HCT116 (cell line): ENCODE measurements around the gene ZBTB21. TPM values are rescaled to one million over a fixed set of nuclear protein-coding genes. Genes with fewer than 3 reads are reported as not detected.

Source experiments
- ATAC-seq: fragments of 200-7000 bp; cut with Tn5 transposase; 2 replicates; pipeline ENCODE4 v1.9.1; 2020; ENCODE audit warnings: mild to moderate bottlenecking, moderate library complexity
- BruUV-seq: library from RNA; stranded (reverse); fragments of 400-500 nt; replicated peaks from 2 replicates; lab custom pipeline; 2021; lab: Mats Ljungman, UMichigan
- CTCF ChIA-PET: fragments of 300-600 bp; sonication (Branson Sonifier 250); formaldehyde crosslinking; loops from one replicate; lab custom pipeline; 2021; ENCODE audit warnings: antibody characterized with exemption; lab: Charles Lee
- POLR2A ChIA-PET: fragments of 300-600, 350-600 bp; sonication (Branson Sonifier 250); formaldehyde crosslinking; loops from one replicate; lab custom pipeline; 2021; ENCODE audit warnings: antibody characterized with exemption; lab: Charles Lee
- RAD21 ChIA-PET, 2 experiments: fragments of 300-600 bp; sonication (Branson Sonifier 250); formaldehyde crosslinking; loops; one replicate each; lab custom pipeline; 2023; ENCODE audit warnings: low total read pairs in 2 of 2; ENCODE audit not compliant: uncharacterized antibody in 2 of 2, unreplicated experiment in 2 of 2, low non-redundant PET in 1 of 2; lab: Charles Lee
- DNase-seq: peaks from one replicate; pipeline ENCODE4 v3.0.0-alpha.2; 2010; ENCODE audit warnings: low read depth, low spot score
- H2AFZ ChIP-seq: fragments of 200-600 bp; shearing (Covaris generic), sonication (generic); 2 replicates; pipeline ENCODE4 v1.6.1; 2017; ENCODE audit warnings: low read depth, mixed run types, mixed read lengths, antibody characterized with exemption, low read length; ENCODE audit not compliant: poor library complexity, severe bottlenecking
- H3K27ac ChIP-seq: 2 replicates; pipeline ENCODE4 v1.5.1; 2012; ENCODE audit warnings: low read depth, low read length
- H3K27me3 ChIP-seq: fragments of 200-600 bp; sonication (generic); 2 replicates; pipeline ENCODE4 v1.6.1; 2016; ENCODE audit warnings: mixed run types, low read length, mixed read lengths; ENCODE audit not compliant: insufficient read depth
- H3K36me3 ChIP-seq, 2 experiments: fragments of 200-500 bp in 1 of 2; fragments of 200-600 bp in 1 of 2; sonication (Bioruptor generic) in 1 of 2; sonication (generic) in 1 of 2; 2 replicates each; pipeline versions ENCODE4 v1.5.1 to v1.6.1; 2014 to 2016; ENCODE audit warnings: low read length in 2 of 2, inconsistent platforms in 1 of 2, mixed read lengths in 1 of 2, mixed run types in 1 of 2; ENCODE audit not compliant: insufficient read depth in 2 of 2, control insufficient read depth in 1 of 2
- H3K4me1 ChIP-seq, 2 experiments: fragments of 200-600 bp in 1 of 2; sonication (generic) in 1 of 2; 2 replicates each; pipeline versions ENCODE4 v1.5.1 to v1.6.1; 2012 to 2017; ENCODE audit warnings: low read length in 2 of 2, inconsistent platforms in 1 of 2, mild to moderate bottlenecking in 1 of 2, mixed read lengths in 1 of 2, mixed run types in 1 of 2, moderate library complexity in 1 of 2; ENCODE audit not compliant: insufficient read depth in 2 of 2, control insufficient read depth in 1 of 2
- H3K4me2 ChIP-seq: fragments of 200-600 bp; sonication (generic); 2 replicates; pipeline ENCODE4 v1.6.1; 2017; ENCODE audit warnings: mixed run types, low read length, mixed read lengths
- H3K4me3 ChIP-seq, 2 experiments: fragments of 200-600 bp in 1 of 2; sonication (generic) in 1 of 2; replicated peaks in 1 of 2; 2 replicates each; pipeline ENCODE4 v1.5.1; 2011 to 2016; ENCODE audit warnings: low read length in 2 of 2, control low read depth in 1 of 2, low read depth in 1 of 2, mild to moderate bottlenecking in 1 of 2, mixed read lengths in 1 of 2, mixed run types in 1 of 2
- H3K79me2 ChIP-seq: fragments of 200-600 bp; sonication (generic); 2 replicates; pipeline ENCODE4 v1.6.1; 2017; ENCODE audit warnings: mild to moderate bottlenecking, mixed run types, low read length, moderate library complexity, mixed read lengths; ENCODE audit not compliant: insufficient read depth
- H3K9ac ChIP-seq: fragments of 200-600 bp; sonication (generic); 2 replicates; pipeline ENCODE4 v1.6.1; 2016; ENCODE audit warnings: low read length, mixed read lengths
- H3K9me2 ChIP-seq: fragments of 200-600 bp; sonication (generic), shearing (Covaris generic); 2 replicates; pipeline ENCODE4 v1.6.1; 2017; ENCODE audit warnings: mixed run types, mild to moderate bottlenecking, moderate library complexity; ENCODE audit not compliant: insufficient read depth
- H3K9me3 ChIP-seq, 2 experiments: fragments of 200-500 bp in 1 of 2; fragments of 200-600 bp in 1 of 2; sonication (Bioruptor generic) in 1 of 2; sonication (generic) in 1 of 2; 2 replicates each; pipeline ENCODE4 v1.6.1; 2014 to 2017; ENCODE audit warnings: low read length in 2 of 2, mixed read lengths in 2 of 2, inconsistent platforms in 1 of 2, low read depth in 1 of 2, mild to moderate bottlenecking in 1 of 2, mixed run types in 1 of 2, moderate library complexity in 1 of 2; ENCODE audit not compliant: control insufficient read depth in 1 of 2, insufficient read depth in 1 of 2
- H4K20me1 ChIP-seq: fragments of 200-600 bp; sonication (generic), shearing (Covaris generic); 2 replicates; pipeline ENCODE4 v1.6.1; 2017; ENCODE audit warnings: mixed run types, mild to moderate bottlenecking, moderate library complexity; ENCODE audit not compliant: insufficient read depth
- CBX3 ChIP-seq: IDR thresholded peaks from 2 replicates; pipeline ENCODE4 v1.6.1; 2012; ENCODE audit warnings: low read depth
- CEBPB ChIP-seq: IDR thresholded peaks from 2 replicates; pipeline ENCODE4 v1.6.1; 2012; ENCODE audit warnings: low read depth
- EGR1 ChIP-seq: IDR thresholded peaks from 2 replicates; pipeline ENCODE4 v1.6.1; 2012; ENCODE audit warnings: low read depth
- ELF1 ChIP-seq: IDR thresholded peaks from 2 replicates; pipeline ENCODE4 v1.6.1; 2012; ENCODE audit warnings: low read depth, borderline replicate concordance
- EZH2 ChIP-seq: fragments of 200-600 bp; sonication (generic); IDR thresholded peaks from 2 replicates; pipeline ENCODE4 v1.6.1; 2017; ENCODE audit warnings: antibody characterized with exemption, mixed run types
- EZH2phosphoT487 ChIP-seq: fragments of 200-600 bp; IDR thresholded peaks from 2 replicates; pipeline ENCODE4 v1.6.1; 2018; ENCODE audit warnings: antibody characterized with exemption, borderline replicate concordance
- JUND ChIP-seq: IDR thresholded peaks from 2 replicates; pipeline ENCODE4 v1.6.1; 2012
- POLR2A ChIP-seq: IDR thresholded peaks from 2 replicates; pipeline ENCODE4 v1.7.0; 2011; ENCODE audit warnings: borderline replicate concordance; ENCODE audit not compliant: insufficient read depth, insufficient read length; ENCODE audit errors: extremely low read depth
- POLR2AphosphoS5 ChIP-seq: IDR thresholded peaks from 2 replicates; pipeline ENCODE4 v1.6.1; 2011; ENCODE audit warnings: mild to moderate bottlenecking, low read depth, low read length, moderate library complexity
- SIN3A ChIP-seq: IDR thresholded peaks from 2 replicates; pipeline ENCODE4 v1.6.1; 2012; ENCODE audit warnings: low read depth
- SP1 ChIP-seq: IDR thresholded peaks from 2 replicates; pipeline ENCODE4 v1.6.1; 2012; ENCODE audit warnings: low read depth
- SRF ChIP-seq: IDR thresholded peaks from 2 replicates; pipeline ENCODE4 v1.6.1; 2012; ENCODE audit warnings: low read depth
- TCF7L2 ChIP-seq: IDR thresholded peaks from 2 replicates; pipeline ENCODE4 v1.7.0; 2011; ENCODE audit warnings: borderline replicate concordance, inconsistent platforms; ENCODE audit not compliant: insufficient read depth, insufficient read length; ENCODE audit errors: extremely low read depth
- YY1 ChIP-seq: IDR thresholded peaks from 2 replicates; pipeline ENCODE4 v1.6.1; 2011; ENCODE audit warnings: low read length, low read depth, moderate library complexity, mild to moderate bottlenecking; ENCODE audit not compliant: insufficient replicate concordance; ENCODE audit errors: extremely low read depth
- ZFX ChIP-seq: fragments of 450-650 bp; IDR thresholded peaks from 2 replicates; pipeline ENCODE4 v1.6.1; 2017
- ZNF274 ChIP-seq: fragments of 200-500 bp; sonication (Bioruptor generic); IDR thresholded peaks from 2 replicates; pipeline ENCODE4 v1.6.1; 2014; ENCODE audit warnings: mild to moderate bottlenecking, low read depth, low read length, inconsistent platforms
- intact Hi-C: fragments of 100-400 bp; cut with micrococcal nuclease; formaldehyde crosslinking; loops from 2 replicates; pipeline ENCODE4 v1.10.0; 2022
- total RNA-seq: library from RNA; stranded (reverse); gene quantifications from one replicate; pipeline ENCODE4 v1.2.1, GENCODE V29; 2021; ENCODE audit not compliant: unreplicated experiment
- TF ChIP-seq, protein P1 (sequence below): IDR thresholded peaks from 2 replicates; pipeline ENCODE4 v1.6.1; 2012; ENCODE audit warnings: low read depth
- TF ChIP-seq, protein P2 (sequence below): IDR thresholded peaks from 2 replicates; pipeline ENCODE4 v1.6.1; 2011; ENCODE audit warnings: mild to moderate bottlenecking, low read length, moderate library complexity; ENCODE audit not compliant: insufficient replicate concordance; ENCODE audit errors: extremely low read depth
- TF ChIP-seq, protein P3 (sequence below), 3 experiments: fragments of 200-600 bp in 1 of 3; sonication (generic) in 1 of 3; IDR thresholded peaks in 2 of 3; conservative IDR thresholded peaks in 1 of 3; 2 replicates each; pipeline ENCODE4 v1.5.1; 2012 to 2017; ENCODE audit warnings: low read depth in 2 of 3, low read length in 2 of 3, antibody characterized with exemption in 1 of 3, borderline replicate concordance in 1 of 3, control low read depth in 1 of 3, mild to moderate bottlenecking in 1 of 3, mixed read lengths in 1 of 3, mixed run types in 1 of 3, moderate library complexity in 1 of 3; ENCODE audit not compliant: insufficient read depth in 1 of 3

ZBTB21 gene
- total RNA-seq, 1 experiment from 2014 or later = 28.7 TPM

DNA sequence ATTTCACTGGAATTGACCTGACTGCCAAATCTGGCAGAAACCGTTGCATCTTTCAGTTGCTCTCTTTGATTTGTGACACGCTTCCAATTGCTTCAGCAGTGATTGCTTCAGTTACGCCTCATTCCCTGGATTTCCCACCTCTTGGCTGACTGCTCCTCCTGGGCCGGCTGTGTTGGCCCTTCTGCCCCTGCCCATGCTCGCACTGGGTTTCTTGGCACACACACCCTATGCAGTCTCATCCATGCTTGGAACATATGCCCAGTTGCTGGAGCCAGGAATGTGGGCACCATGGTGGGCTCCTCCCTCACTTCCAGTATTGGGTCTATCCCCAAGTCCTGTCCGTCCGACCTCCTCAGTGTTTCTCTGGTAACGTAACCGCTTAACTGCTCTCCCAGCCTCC lies 2.2 kb upstream of the ZBTB21 start:
- Histone ChIP-seq H4K20me1 (no peaks in the 10 kb centered on the region), H3K9ac (no peak overlapping the region), H3K36me3 (peaks cover 0 to 8% of the 10 kb centered on the region in 2 experiments; a peak in 1 of 4 replicates), H3K4me1 (peaks cover 9 to 11% of the 10 kb centered on the region in 2 experiments), H3K27me3 (no peaks in the 10 kb centered on the region), H3K9me2 (no peaks in the 10 kb centered on the region), H3K4me3 (no peak overlapping the region), H3K4me2 (no peak overlapping the region), H3K27ac (no peak overlapping the region), H3K9me3 (no peaks in the 10 kb centered on the region), H2AFZ (no peak overlapping the region), H3K79me2 (peaks cover 22% of the 10 kb centered on the region)
- ChIA-PET CTCF (no interaction called here), RAD21 (no interaction called here), POLR2A (no interaction called here)
- no peak for ATAC-seq
- DNase-seq = no peak
- no TSS peak for BruUV-seq
- TF ChIP-seq EZH2 (no peak), CBX3 (no peak), JUND (no peak), YY1 (no peak), POLR2AphosphoS5 (no peak), TCF7L2 (no peak), POLR2A (no peak), CEBPB (no peak), ZFX (no peak), SIN3A (no peak), SRF (no peak), EZH2phosphoT487 (no peak), SP1 (no peak), ELF1 (no peak), EGR1 (no peak), ZNF274 (no peak)
- TF ChIP-seq, protein P1, sequence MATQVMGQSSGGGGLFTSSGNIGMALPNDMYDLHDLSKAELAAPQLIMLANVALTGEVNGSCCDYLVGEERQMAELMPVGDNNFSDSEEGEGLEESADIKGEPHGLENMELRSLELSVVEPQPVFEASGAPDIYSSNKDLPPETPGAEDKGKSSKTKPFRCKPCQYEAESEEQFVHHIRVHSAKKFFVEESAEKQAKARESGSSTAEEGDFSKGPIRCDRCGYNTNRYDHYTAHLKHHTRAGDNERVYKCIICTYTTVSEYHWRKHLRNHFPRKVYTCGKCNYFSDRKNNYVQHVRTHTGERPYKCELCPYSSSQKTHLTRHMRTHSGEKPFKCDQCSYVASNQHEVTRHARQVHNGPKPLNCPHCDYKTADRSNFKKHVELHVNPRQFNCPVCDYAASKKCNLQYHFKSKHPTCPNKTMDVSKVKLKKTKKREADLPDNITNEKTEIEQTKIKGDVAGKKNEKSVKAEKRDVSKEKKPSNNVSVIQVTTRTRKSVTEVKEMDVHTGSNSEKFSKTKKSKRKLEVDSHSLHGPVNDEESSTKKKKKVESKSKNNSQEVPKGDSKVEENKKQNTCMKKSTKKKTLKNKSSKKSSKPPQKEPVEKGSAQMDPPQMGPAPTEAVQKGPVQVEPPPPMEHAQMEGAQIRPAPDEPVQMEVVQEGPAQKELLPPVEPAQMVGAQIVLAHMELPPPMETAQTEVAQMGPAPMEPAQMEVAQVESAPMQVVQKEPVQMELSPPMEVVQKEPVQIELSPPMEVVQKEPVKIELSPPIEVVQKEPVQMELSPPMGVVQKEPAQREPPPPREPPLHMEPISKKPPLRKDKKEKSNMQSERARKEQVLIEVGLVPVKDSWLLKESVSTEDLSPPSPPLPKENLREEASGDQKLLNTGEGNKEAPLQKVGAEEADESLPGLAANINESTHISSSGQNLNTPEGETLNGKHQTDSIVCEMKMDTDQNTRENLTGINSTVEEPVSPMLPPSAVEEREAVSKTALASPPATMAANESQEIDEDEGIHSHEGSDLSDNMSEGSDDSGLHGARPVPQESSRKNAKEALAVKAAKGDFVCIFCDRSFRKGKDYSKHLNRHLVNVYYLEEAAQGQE = no peak
- TF ChIP-seq, protein P2, sequence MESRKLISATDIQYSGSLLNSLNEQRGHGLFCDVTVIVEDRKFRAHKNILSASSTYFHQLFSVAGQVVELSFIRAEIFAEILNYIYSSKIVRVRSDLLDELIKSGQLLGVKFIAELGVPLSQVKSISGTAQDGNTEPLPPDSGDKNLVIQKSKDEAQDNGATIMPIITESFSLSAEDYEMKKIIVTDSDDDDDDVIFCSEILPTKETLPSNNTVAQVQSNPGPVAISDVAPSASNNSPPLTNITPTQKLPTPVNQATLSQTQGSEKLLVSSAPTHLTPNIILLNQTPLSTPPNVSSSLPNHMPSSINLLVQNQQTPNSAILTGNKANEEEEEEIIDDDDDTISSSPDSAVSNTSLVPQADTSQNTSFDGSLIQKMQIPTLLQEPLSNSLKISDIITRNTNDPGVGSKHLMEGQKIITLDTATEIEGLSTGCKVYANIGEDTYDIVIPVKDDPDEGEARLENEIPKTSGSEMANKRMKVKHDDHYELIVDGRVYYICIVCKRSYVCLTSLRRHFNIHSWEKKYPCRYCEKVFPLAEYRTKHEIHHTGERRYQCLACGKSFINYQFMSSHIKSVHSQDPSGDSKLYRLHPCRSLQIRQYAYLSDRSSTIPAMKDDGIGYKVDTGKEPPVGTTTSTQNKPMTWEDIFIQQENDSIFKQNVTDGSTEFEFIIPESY = no peak
- TF ChIP-seq, protein P3, sequence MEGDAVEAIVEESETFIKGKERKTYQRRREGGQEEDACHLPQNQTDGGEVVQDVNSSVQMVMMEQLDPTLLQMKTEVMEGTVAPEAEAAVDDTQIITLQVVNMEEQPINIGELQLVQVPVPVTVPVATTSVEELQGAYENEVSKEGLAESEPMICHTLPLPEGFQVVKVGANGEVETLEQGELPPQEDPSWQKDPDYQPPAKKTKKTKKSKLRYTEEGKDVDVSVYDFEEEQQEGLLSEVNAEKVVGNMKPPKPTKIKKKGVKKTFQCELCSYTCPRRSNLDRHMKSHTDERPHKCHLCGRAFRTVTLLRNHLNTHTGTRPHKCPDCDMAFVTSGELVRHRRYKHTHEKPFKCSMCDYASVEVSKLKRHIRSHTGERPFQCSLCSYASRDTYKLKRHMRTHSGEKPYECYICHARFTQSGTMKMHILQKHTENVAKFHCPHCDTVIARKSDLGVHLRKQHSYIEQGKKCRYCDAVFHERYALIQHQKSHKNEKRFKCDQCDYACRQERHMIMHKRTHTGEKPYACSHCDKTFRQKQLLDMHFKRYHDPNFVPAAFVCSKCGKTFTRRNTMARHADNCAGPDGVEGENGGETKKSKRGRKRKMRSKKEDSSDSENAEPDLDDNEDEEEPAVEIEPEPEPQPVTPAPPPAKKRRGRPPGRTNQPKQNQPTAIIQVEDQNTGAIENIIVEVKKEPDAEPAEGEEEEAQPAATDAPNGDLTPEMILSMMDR (IDR thresholded peaks at IDR 0.05 in 2 of 3, conservative IDR thresholded peaks at IDR 0.05 in 1 of 3; ENCODE audit: borderline replicate concordance in 1 of 3, insufficient read depth in 1 of 3, low read depth in 2 of 3, low read length in 2 of 3) = no peak
- intact Hi-C loops = no loop called here
